HG03139 (cell line): ENCODE results near the gene PFKFB2.

Source experiments
- ATAC-seq: cut with Tn5 transposase; IDR thresholded peaks from one replicate; pipeline ENCODE4 v1.9.1; 2021; ENCODE audit not compliant: unreplicated experiment

Gene PFKFB2

GRCh38 chr1:207064561-207064960 is 11.5 kb downstream of the PFKFB2 start:
- no peak for ATAC-seq

- no peak for ATAC-seq
Measured at GRCh38 chr1:207067185-207067584, 14.1 kb downstream of the PFKFB2 start.

GRCh38 chr1:207067665-207068064 is 14.6 kb downstream of the PFKFB2 start:
- ATAC-seq: no peak

GRCh38 chr1:207069061-207069460 is 16.0 kb downstream of the PFKFB2 start:
- no peak for ATAC-seq

GRCh38 chr1:207069858-207070506 is 16.9 kb downstream of the PFKFB2 start:
- ATAC-seq: no peak

GRCh38 chr1:207070811-207071210 is 17.7 kb downstream of the PFKFB2 start:
- ATAC-seq: no peak

GRCh38 chr1:207071426-207071825 is 18.4 kb downstream of the PFKFB2 start:
- no peak for ATAC-seq

GRCh38 chr1:207072233-207072632 is 19.2 kb downstream of the PFKFB2 start:
- no peak for ATAC-seq

GRCh38 chr1:207073906-207074820 is 21.1 kb downstream of the PFKFB2 start:
- ATAC-seq: no peak

GRCh38 chr1:207076181-207076955 is 23.3 kb downstream of the PFKFB2 start:
- ATAC-seq: no peak

- ATAC-seq: no peak
Measured at GRCh38 chr1:207077012-207077411, 23.9 kb downstream of the PFKFB2 start.

GRCh38 chr1:207077470-207078377 is 24.6 kb downstream of the PFKFB2 start:
- ATAC-seq: peak; percentile 71

GRCh38 chr1:207078578-207079132 is 25.6 kb downstream of the PFKFB2 start:
- no peak for ATAC-seq

- ATAC-seq: no peak
Measured at GRCh38 chr1:207079706-207080241, 26.7 kb downstream of the PFKFB2 start.

GRCh38 chr1:207081088-207081487 is 28.0 kb downstream of the PFKFB2 start:
- no peak for ATAC-seq

GRCh38 chr1:207081806-207082205 is 28.7 kb downstream of the PFKFB2 start:
- ATAC-seq: no peak

GRCh38 chr1:207084232-207084631 is 31.2 kb downstream of the PFKFB2 start:
- ATAC-seq: no peak

GRCh38 chr1:207084701-207085180 is 31.7 kb downstream of the PFKFB2 start:
- peak; percentile 81 for ATAC-seq

- ATAC-seq: no peak
Measured at GRCh38 chr1:207085887-207086286, 32.8 kb downstream of the PFKFB2 start.

- ATAC-seq: no peak
Measured at GRCh38 chr1:207088161-207088560, 35.1 kb downstream of the PFKFB2 start.
